ENCODE measurements around the gene SRGAP3.
"Not testable (repeated sequence)": the region's sequence is repeated elsewhere in the genome, so short reads cannot be mapped to it uniquely, and the experiment has no call there.

DNA sequence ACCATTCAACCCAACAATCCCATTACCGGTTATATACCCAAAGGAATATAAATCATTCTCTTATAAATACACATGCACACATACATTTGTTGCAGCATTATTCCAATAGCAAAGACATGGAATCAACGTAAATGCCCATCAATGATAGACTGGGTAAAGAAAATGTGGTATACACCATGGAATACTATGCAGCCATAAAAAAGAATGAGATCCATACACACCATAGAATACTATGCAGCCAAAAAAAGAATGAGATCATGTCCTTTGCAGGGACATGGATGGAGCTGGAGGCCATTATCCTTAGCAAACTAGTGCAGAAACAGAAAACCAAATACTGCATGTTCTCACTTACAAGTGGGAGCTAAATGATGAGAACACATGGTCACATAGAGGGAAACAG is 44.5 kb upstream of the SRGAP3 start:
- TF ChIP-seq, protein P1, sequence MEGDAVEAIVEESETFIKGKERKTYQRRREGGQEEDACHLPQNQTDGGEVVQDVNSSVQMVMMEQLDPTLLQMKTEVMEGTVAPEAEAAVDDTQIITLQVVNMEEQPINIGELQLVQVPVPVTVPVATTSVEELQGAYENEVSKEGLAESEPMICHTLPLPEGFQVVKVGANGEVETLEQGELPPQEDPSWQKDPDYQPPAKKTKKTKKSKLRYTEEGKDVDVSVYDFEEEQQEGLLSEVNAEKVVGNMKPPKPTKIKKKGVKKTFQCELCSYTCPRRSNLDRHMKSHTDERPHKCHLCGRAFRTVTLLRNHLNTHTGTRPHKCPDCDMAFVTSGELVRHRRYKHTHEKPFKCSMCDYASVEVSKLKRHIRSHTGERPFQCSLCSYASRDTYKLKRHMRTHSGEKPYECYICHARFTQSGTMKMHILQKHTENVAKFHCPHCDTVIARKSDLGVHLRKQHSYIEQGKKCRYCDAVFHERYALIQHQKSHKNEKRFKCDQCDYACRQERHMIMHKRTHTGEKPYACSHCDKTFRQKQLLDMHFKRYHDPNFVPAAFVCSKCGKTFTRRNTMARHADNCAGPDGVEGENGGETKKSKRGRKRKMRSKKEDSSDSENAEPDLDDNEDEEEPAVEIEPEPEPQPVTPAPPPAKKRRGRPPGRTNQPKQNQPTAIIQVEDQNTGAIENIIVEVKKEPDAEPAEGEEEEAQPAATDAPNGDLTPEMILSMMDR (IDR thresholded peaks at IDR 0.05), result not testable (repeated sequence)
- not testable (repeated sequence) for TF ChIP-seq POLR2A, POLR2AphosphoS5, EP300 (IDR thresholded peaks at IDR 0.05)
